Measurements from ENCODE around the gene ATAD2B.

GRCh38 chr2:23751747-23752265 is 175.1 kb downstream of the ATAD2B start:
- TF ChIP-seq CTCF (IDR thresholded peaks at IDR 0.05): no peak
- TF ChIP-seq POLR2A (IDR thresholded peaks at IDR 0.05): no peak
